ENCODE results near the gene MXD4. TPM values are rescaled to one million over a fixed set of nuclear protein-coding genes. Genes with fewer than 3 reads are reported as not detected.
A peak's percentile ranks its signal among the peaks of the same experiment; 100 is the strongest.

Gene MXD4
- total RNA-seq, 4 donors from 2014 or later: 38.8 to 86.4 (median 59.2) TPM

DNA sequence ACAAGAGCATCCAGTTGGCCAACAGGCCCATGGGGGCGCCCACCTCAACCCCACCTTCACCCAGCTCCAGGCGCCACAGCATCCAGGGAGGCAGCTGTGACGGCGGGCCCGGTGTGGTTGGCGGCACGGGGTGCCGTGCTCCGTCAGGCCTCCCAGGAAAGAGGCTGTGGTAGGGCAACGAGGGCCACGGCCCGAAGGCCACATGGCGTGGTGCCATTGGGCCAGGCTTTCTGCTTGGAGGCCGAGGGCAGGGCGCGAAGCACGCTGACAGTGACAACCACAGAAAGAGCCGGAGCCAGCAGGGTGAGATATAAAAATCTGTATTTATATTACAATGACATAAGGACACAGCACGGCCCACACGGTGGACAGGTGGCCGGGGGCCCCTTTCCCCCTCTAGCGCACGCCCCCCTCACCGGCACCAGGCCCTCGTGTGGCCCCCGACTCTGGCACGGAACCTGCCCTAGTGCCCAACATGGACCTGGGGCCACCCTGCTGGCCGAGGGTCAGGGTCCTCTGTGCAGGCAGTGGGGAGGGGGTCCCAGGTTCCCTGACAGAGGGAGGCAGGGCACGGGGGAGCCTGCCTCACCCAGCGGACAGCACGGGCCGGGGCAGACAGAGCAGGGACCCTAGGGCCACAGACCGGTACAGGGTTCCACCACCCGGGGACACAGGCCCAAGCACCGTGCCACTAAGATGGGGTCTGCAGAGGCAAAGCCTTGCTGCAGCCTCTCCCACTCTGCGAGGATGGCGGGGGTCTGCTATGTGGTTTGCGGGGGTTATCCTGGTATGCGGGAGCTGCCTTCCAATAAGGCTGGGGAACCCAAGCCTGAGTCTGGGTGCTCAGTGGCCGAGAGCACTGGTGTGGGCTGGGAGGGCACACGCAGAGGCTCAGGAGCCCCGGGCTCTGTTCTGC is 14.5 kb downstream of the MXD4 start:
- peaks cover 38 to 60% (median 58%) of the 10 kb centered on the region in 4 donors for H3K36me3 ChIP-seq
- peak; percentile 86 for DNase-seq (ENCODE audit: extremely low spot score)
- H3K4me1 ChIP-seq: peaks cover 17 to 38% (median 33%) of the 10 kb centered on the region in 4 donors
- intact Hi-C loops (cut with DNase I): no loop called here
- WGBS: 90% methylated on average over 22 of the region's 42 CpGs
- H3K27me3 ChIP-seq: no peaks in the 10 kb centered on the region
- H3K4me3 ChIP-seq: no peak overlapping the region
- TF ChIP-seq, protein P1, sequence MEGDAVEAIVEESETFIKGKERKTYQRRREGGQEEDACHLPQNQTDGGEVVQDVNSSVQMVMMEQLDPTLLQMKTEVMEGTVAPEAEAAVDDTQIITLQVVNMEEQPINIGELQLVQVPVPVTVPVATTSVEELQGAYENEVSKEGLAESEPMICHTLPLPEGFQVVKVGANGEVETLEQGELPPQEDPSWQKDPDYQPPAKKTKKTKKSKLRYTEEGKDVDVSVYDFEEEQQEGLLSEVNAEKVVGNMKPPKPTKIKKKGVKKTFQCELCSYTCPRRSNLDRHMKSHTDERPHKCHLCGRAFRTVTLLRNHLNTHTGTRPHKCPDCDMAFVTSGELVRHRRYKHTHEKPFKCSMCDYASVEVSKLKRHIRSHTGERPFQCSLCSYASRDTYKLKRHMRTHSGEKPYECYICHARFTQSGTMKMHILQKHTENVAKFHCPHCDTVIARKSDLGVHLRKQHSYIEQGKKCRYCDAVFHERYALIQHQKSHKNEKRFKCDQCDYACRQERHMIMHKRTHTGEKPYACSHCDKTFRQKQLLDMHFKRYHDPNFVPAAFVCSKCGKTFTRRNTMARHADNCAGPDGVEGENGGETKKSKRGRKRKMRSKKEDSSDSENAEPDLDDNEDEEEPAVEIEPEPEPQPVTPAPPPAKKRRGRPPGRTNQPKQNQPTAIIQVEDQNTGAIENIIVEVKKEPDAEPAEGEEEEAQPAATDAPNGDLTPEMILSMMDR (IDR thresholded peaks at IDR 0.05): no peak
- TF ChIP-seq EP300 (IDR thresholded peaks at IDR 0.05) (no peak), POLR2A (IDR thresholded peaks at IDR 0.05; ENCODE audit: low read depth) (no peak), POLR2AphosphoS5 (IDR thresholded peaks at IDR 0.05) (no peak)
- H3K9me3 ChIP-seq: no peaks in the 10 kb centered on the region
- H3K27ac ChIP-seq (replicated peaks in 1 of 4): no peak overlapping the region

DNA sequence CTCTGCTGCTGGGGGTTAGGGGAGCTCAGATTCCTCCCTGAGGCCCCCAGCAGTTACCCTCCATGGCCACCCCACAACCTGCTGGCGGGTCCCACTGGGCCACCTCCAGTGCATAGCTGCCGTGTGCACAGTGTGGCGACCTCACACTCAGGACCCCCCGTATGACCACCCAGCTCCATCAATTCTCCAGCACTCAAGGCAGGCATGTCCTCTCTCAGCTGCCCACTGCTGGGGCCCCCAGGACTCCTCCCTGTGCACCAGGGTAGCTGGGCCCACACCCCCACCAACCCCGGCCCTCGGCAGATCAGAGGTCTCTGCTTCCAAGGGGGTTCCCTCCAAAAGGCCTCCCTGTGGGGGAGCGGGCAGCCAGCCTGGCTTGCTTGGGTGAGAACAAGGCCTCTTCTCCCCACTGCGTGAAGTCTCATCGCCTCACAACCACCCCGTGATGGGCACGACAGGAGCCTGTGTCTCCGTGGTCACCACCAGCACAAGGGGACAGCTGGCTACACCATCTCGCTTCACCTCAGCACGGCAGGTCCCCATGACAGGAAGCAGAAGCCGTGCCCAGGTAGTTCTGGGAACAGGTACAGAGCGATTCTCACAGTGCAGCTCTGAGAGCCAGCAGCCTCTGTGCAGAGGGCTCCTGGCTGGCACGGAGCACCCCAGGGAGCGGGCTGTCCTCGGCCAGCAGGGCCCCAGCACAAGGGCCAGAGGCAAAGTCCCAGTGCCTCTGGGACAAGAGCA is 15.4 kb downstream of the MXD4 start:
- 89% methylated on average over 17 of the region's 19 CpGs for WGBS
- Histone ChIP-seq H3K4me3 (no peak overlapping the region), H3K36me3 (peaks cover 33 to 52% (median 50%) of the 10 kb centered on the region in 4 donors), H3K4me1 (peaks cover 19 to 42% (median 36%) of the 10 kb centered on the region in 4 donors), H3K9me3 (no peaks in the 10 kb centered on the region), H3K27ac (replicated peaks in 1 of 4) (peak overlapping the region in 1 of 4 donors; percentile 49), H3K27me3 (no peaks in the 10 kb centered on the region)
- no peak for DNase-seq (ENCODE audit: extremely low spot score)
- intact Hi-C loops (cut with DNase I): no loop called here
- no peak for TF ChIP-seq POLR2A (IDR thresholded peaks at IDR 0.05; ENCODE audit: low read depth)
- no peak for TF ChIP-seq POLR2AphosphoS5 (IDR thresholded peaks at IDR 0.05)
- no peak for TF ChIP-seq EP300 (IDR thresholded peaks at IDR 0.05)
- TF ChIP-seq, protein P1 (IDR thresholded peaks at IDR 0.05): no peak

DNA sequence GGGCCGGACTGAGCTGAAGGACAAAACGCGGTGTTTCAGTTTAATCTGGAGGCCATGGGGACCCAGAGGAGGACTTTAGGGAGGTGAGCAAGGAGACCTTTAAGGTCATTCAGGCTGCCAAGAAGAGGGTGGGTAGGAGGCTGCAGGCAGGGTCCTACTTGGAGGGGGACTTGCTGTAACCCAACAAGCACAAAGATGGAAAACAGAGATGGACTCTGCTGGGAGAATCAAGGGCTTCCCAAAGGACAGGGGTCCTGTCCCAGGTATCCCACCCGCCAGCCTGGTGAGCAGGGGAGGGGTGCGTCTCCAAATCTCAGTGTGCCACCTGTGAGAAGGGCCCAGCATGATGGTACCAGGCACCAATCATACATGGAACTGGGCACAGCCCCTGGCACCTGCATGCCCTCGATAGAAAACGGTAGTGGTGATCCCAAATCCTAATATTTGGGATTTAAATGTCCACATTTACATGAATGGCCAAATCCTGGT is 16.1 kb downstream of the MXD4 start:
- DNase-seq (ENCODE audit: extremely low spot score): no peak
- 89% methylated on average over 7 of the region's 7 CpGs for WGBS
- H3K4me3 ChIP-seq: no peak overlapping the region
- intact Hi-C loops (cut with DNase I): no loop called here
- TF ChIP-seq POLR2A (IDR thresholded peaks at IDR 0.05; ENCODE audit: low read depth) (no peak), POLR2AphosphoS5 (IDR thresholded peaks at IDR 0.05) (no peak), EP300 (IDR thresholded peaks at IDR 0.05) (no peak)
- TF ChIP-seq, protein P1 (IDR thresholded peaks at IDR 0.05): no peak
- H3K27me3 ChIP-seq: no peaks in the 10 kb centered on the region
- H3K9me3 ChIP-seq: no peaks in the 10 kb centered on the region
- H3K4me1 ChIP-seq: peaks cover 23 to 49% (median 42%) of the 10 kb centered on the region in 4 donors
- H3K27ac ChIP-seq (replicated peaks in 1 of 4): peak overlapping the region in 3 of 4 donors; percentile 23 to 49 (median 29)
- H3K36me3 ChIP-seq: peaks cover 25 to 45% (median 42%) of the 10 kb centered on the region in 4 donors

DNA sequence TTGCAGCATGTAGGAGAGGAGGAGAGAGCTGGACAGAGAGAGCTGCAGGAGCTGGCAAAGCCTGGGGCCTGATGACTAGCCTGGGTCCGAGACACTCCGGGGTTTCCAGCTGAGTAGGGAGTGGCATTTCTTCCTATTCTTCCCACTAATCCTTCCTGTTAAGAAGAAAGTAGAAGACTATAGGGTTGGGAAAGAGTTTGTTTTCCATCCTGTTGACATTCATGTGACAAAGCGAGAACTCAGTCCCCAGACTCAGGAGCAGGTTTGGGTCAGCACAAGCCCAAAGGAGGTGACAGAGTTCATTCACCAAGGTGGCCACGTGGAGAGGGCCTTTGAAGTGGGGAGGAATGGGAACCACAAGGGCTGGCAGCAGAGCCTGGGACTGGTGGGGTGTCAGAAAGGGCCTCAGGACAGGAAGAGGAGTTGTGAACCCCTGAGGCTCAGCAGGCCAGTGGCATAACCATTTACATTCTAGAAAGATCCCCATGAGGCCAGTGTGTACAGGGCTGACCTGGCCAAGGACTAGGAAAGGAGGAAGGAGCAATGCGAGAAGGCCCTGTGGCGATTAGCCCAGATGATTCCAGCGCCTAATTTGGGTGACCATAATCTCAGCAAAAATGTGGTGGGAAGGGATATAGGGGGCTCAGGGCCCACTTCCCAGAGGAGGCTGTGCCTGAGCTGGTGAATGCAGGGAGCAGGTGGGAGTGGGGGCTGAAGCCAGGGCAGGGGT is 16.7 kb downstream of the MXD4 start:
- intact Hi-C loops (cut with DNase I): no loop called here
- peaks cover 29 to 55% (median 48%) of the 10 kb centered on the region in 4 donors for H3K4me1 ChIP-seq
- no peaks in the 10 kb centered on the region for H3K27me3 ChIP-seq
- H3K4me3 ChIP-seq: no peak overlapping the region
- H3K36me3 ChIP-seq: peaks cover 19 to 38% (median 36%) of the 10 kb centered on the region in 4 donors
- no peak for TF ChIP-seq POLR2AphosphoS5 (IDR thresholded peaks at IDR 0.05)
- TF ChIP-seq POLR2A (IDR thresholded peaks at IDR 0.05; ENCODE audit: low read depth): no peak
- TF ChIP-seq EP300 (IDR thresholded peaks at IDR 0.05): no peak
- TF ChIP-seq, protein P1 (IDR thresholded peaks at IDR 0.05): no peak
- WGBS: 54% methylated on average over 7 of the region's 7 CpGs
- no peaks in the 10 kb centered on the region for H3K9me3 ChIP-seq
- peak overlapping the region in 3 of 4 donors; percentile 29 to 49 (median 35) for H3K27ac ChIP-seq (replicated peaks in 1 of 4)
- no peak for DNase-seq (ENCODE audit: extremely low spot score)

All from esophagus muscularis mucosa (tissue), 4 donors.